GM19324 (cell line): Measurements from ENCODE around the gene BCAM.
A peak's percentile ranks its signal among the peaks of the same experiment; 100 is the strongest.
"Not testable (repeated sequence)": the region's sequence is repeated elsewhere in the genome, so short reads cannot be mapped to it uniquely, and the experiment has no call there.

Experiments
- ATAC-seq: cut with Tn5 transposase; IDR thresholded peaks from one replicate; pipeline ENCODE4 v1.9.1; 2021; ENCODE audit warnings: mild to moderate bottlenecking, moderate library complexity; ENCODE audit not compliant: unreplicated experiment, low FRiP score

The BCAM gene, protein sequence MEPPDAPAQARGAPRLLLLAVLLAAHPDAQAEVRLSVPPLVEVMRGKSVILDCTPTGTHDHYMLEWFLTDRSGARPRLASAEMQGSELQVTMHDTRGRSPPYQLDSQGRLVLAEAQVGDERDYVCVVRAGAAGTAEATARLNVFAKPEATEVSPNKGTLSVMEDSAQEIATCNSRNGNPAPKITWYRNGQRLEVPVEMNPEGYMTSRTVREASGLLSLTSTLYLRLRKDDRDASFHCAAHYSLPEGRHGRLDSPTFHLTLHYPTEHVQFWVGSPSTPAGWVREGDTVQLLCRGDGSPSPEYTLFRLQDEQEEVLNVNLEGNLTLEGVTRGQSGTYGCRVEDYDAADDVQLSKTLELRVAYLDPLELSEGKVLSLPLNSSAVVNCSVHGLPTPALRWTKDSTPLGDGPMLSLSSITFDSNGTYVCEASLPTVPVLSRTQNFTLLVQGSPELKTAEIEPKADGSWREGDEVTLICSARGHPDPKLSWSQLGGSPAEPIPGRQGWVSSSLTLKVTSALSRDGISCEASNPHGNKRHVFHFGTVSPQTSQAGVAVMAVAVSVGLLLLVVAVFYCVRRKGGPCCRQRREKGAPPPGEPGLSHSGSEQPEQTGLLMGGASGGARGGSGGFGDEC

DNA sequence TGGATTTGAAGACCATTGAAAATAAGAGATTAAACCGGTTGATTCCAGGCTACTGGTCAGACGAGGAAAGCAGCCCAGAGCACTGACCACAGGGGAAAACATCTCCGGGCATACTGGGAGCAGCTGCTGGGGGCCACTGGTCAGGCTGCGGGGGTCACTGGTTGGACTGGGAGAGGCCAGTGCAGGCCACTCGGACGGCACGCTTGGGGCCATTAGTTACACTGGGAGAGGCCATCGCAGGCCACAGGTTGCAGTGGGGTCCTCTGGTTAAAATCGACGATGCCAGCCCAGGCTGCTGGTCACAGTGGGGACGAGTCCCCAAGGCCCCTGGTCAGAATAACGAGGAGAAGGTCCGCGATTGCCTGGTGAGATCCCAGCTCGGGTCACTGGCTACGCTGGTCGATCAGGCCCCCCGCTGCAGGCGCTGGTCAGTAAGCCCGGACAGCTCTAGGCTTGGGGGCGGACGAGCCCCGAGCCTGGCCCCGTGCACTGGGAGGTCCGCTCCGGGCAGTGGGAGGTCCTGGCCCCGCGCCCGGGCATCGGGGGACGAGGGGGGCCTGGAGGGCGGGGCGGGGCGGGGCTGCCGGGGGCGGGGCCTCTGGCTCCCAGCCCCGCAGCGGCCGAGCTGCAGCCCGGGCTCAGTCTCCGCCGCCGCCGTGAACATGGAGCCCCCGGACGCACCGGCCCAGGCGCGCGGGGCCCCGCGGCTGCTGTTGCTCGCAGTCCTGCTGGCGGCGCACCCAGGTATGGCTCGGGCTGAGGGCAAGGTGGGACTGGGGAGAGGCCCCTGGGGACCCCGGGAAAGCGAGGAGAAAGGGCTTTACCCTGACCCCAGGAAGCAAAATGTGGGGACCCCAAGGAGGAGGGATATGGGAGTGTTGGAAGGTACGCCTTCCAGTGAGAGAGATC lies at the start of gene BCAM:
Gene BCAM (plus strand): TSS at position 641 of the 909 bp plus-strand sequence. CDS start 22 bp downstream, at position 663.
- ATAC-seq, result no peak

DNA sequence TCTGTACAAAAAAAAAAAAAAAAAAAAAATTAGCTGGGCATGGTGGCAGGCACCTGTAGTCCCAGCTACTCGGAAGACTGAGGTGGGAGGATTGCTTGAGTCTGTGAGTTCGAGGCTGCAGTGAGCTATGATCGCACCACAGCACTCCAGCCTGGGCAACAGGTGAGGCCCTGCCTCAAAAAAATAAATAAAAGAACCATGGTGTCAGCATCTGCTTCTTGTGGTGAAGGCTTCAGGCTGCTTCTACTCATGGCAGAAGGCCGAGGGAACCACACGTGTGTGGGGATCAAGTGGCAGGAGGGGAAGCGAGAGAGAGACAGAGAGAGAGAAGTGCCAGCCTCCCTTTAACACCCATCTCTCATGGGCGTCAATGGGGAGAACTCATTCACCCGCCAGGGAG lies 46.9 kb upstream of the BCAM start:
- no peak for ATAC-seq

DNA sequence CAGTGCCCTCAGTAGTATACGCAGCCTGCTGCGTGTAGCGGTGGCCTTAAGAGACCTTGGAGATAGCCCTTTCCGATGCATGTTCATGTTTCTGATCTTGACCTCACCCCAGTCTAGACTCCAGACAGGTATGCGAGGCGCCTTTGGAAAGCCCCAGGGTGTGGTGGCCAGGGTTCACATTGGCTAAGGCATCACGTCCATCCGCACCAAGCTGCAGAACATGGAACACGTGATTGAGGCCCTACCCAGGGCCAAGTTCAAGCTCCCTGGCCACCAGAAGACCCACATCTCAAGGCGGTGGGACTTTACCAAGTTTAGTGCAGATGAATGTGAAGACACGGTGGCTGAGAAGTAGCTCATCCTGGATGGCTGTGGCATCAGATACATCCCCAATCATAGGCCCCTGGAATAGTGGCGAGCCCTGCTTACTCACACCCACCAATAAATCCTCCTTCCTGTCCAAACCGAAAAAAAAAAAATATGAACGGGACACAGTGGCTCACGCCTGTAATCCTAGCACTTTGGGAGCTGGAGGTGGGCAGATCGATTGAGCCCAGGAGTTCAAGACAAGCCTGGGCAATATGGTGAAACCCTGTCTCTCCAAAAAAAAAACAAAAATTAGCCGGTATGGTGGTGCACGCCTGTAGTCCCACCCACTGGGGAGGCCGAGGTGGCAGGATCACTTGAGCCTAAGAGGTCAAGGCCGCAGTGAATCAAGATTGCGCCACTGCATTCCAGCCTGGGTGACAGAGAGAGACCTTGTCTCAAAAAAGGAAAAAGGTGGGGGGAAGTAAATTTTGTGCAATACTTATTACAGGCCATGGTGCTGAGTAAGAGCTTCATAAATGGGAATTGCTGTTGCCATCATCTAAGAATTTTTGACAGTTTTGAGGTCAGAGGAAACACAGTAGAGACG lies 43.6 kb upstream of the BCAM start:
- no peak for ATAC-seq

DNA sequence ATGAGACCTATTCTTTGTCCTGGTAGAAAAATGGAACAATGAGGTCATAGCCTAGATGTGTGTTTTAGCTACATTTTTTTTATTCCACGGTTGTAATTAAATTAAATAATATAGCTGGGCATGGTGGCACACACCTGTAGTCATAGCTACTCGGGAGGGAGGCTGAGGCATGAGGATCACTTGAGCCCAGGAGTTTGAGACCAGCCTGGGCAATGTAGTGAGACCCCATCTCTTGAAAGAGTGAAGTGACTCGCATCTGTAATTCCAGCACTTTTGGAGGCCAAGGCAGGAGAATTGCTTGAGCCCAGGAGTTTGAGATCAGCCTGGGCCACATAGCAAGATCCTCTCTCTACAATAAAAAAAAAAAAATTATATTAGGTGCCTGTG lies 43.0 kb upstream of the BCAM start:
- ATAC-seq, result no peak

DNA sequence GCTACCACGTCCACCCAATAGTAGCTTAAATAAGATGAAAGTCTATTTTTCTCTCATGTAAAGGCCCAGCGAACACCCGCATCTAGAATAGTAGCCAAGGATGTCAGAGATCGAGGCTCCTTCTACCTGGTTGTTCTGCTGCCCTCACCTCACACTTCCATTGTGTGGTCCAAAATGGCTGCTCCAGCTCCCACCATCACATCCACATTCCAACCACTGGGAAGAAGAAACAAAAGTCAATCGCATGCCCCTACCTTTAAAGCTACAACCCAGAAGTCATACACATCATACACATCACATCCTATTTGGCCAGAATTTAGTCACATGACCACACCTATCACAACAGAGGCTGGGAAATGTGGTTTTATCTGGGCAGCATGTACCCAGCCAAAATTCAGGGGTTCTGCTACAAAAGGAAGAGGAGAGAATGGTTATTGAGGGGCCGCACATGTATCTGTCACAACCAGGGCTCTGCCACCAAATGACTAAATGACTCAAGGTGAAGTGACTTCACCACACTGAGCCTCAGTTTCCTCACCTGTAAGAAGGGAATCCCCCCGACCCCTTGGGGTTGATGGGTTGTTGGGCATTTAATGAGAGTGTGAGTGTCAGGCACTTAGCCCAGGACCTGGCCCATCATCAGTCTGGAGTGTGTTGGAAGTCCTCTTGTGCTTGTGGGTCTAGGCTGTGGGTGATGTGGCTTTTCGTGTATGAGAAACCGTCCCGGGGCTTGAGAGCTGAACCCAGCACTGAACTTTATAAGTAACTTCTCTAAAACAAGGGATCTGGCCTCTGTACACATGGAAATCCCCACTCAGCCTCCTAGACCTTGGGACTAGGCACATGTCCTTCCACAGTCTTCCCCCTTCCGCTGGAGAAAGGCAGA lies 41.4 kb upstream of the BCAM start:
- ATAC-seq, result no peak

DNA sequence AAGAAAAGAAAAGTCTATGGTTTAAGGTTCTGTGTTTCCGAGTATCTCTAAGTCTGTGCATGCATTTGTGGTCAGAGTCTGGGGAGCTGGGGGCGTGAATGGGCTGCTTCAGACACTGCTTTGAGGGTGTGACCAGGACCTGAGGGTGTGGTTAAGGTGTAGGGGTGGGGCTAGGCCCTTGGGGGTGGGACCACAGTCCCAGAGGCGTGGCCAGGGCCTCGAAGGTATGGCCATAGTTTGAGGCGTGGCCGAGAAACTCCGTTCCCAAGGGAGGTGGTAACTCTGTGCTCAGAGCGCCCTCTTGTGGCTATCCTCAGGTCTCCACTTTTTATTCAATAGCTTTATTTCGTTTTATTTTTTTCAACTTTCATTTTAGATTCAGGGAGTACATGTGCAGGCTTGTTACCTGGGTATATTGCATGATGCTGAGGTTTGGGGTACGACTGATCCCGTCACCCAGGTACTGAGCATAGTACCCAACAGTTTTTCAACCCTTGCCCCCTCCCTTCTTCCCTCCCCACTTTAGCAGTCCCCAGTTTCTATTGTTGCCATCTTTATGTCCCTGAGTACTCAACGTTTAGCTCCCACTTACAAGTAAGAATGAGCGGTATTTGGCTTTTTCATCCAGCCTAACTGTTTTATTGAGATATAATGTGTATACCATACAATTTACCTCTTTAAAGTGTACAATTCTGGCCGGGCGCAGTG lies 38.2 kb upstream of the BCAM start:
- peak; percentile 96 for ATAC-seq

DNA sequence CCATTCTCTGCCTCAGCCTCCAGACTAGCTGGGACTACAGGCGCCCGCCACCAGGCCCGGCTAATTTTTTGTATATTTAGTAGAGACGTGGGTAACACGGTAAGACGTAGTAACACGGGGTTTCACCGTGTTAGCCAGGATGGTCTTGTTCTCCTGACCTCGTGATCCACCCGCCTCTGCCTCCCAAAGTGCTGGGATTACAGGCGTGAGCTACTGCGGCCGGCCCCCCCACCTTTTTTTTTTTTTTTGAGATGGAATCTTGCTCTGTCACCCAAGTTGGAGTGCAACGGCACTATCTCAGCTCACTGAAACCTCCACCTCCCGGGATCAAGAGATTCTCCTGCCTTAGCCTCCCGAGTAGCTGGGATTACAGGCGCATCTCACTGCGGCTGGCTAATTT lies 36.8 kb upstream of the BCAM start:
- ATAC-seq, result not testable (repeated sequence)

DNA sequence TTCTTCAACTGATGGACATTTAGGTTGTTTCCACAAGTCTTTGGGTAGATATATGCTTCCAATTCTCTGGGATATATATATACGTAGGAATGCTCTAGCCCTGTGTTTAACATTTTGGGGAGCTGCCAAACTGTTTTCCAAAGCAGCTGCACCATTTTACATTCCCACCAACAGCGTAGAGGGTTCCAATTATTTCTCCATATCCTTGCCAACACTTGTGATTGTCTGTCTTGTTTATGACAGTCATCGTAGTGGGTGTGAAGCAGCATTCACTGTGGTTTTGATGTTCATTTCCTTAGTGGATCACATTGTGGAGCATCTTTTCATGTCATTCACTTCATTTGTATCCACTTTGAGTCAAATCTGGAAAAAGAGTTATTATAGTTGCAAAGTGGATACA lies 35.9 kb upstream of the BCAM start:
- ATAC-seq, result no peak

DNA sequence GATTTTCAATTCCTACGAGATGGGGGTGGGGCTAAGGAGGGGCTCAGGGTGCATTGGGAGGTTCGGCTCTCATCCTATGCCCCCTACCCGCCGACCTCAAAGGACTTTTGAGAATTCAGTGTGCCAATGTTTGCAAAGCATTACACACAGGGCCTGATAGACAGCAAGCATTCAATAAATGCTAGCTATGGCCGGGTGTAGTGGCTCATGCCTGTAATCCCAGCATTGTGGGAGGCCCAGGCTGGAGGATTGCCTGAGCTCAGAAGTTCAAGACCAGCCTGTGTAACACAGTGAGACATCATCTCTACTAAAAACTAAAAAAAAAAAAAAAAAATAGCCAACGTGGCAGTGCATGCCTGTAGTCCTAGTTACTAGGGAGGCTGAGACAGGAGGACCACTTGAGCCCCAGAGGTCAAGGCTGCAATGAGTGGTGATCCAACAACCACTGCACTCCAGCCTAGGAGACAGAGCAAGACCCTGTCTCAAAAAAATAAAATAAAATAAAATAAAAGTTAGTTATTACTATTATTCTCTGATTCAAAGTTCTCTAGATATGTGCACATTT lies 33.1 kb upstream of the BCAM start:
- ATAC-seq, result no peak

DNA sequence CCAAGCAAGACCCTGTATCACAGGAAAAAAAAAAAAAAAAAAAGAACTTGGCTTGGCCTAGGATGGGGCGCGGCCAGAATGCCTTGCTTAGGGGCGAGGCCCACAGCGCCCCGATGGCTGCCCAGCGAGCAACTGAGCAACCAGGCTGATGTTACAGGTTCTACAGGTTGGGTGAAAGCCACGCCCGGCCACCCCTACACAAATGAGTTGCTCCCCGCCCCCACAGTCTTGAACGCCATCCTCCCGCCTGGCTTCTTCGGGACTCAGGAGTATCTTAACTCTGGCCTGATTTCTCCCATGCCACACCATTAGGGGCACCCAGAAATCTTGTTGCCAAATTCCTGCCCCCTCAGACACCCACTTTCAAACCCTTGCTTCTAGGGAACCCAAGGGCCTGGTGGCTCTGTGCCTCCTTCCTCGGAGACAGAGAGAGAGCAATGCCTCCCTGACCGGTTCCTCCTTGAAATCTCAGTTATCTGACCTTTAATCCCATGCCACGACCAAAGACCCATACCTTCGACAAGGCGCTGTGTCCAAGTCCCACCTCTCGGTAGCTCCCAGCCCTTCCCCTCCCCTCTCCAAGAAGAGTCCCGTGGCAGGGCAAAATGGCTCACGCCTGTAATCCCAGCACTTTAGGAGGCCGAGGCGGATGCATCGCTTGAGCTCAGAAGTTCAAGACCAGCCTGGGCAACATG lies 32.4 kb upstream of the BCAM start:
- no peak for ATAC-seq

DNA sequence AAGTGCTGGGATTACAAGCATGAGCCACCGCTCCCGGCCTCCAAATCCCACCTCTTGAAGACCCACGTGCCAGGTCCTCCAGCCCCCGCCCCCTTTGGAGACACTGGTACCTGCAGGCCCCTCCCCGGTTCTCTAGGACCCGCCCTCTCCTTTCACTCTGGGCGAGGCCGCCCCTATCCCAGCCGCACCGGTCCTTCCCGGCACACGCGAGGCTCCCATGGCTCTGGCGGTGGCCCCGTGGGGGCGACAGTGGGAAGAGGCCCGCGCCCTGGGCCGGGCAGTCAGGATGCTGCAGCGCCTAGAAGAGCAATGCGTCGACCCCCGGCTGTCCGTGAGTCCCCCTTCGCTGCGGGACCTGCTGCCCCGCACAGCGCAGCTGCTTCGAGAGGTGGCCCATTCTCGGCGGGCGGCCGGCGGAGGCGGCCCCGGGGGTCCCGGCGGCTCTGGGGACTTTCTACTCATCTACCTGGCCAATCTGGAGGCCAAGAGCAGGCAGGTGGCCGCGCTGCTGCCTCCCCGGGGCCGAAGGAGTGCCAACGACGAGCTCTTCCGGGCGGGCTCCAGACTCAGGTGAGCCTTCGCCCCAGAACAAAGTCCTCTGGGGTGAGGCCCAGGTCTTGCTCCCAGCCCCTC lies 31.1 kb upstream of the BCAM start, which contains the start of gene CBLC:
Gene CBLC (plus strand): TSS at position 176 of the 633 bp plus-strand sequence. CDS start 42 bp downstream, at position 218.
- no peak for ATAC-seq

DNA sequence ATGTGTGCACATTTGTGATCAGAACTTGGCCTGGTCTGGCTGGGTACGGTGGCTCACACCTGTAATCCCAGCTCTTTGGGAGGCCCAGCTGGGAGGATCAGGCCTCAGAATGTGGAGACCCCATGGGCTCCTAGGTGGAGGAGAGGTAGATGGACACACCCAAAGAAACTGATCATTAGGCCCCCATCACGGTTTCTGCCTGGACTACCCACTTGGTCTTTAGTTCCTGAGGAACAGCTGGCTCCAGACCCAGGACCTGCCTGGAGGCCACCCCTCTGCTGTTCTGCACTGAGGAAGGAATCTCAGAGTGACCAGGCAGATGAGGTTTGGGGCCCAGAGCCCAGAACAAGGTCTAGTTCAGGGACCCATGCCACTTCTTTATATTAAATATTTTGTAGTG lies 29.8 kb upstream of the BCAM start:
- ATAC-seq, result no peak

DNA sequence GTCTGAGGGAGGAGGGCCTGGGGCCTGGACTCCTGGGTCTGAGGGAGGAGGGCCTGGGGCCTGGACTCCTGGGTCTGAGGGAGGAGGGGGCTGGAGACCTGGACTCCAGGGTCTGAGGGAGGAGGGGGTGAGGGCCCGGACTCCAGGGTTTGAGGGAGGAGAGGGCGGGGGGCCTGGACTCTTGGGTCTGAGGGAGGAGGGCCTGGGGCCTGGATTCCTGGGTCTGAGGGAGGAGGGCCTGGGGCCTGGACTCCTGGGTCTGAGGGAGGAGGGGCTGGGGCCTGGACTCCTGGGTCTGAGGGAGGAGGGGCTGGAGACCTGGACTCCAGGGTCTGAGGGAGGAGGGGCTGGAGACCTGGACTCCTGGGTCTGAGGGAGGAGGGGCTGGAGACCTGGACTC lies 27.2 kb upstream of the BCAM start:
- not testable (repeated sequence) for ATAC-seq

DNA sequence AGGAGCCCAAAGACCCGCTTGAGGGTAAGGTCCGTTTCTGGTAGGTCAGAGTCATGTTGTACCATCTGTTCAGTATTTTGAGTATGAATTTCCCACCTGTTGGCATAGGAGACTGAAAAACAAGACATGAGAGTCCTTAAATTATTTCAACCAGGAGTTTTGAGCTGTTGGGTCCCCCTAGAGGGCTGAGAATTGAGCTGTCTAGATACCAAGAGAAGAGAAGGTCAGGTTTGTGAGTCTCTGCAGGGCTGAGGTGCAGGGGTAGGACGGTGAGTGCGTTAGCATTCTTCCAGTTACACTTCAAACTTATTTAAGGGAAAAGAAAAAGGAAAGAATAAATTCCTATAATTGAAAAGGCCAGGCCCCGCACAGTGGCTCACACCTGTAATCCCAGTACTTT lies 26.2 kb upstream of the BCAM start:
- no peak for ATAC-seq

DNA sequence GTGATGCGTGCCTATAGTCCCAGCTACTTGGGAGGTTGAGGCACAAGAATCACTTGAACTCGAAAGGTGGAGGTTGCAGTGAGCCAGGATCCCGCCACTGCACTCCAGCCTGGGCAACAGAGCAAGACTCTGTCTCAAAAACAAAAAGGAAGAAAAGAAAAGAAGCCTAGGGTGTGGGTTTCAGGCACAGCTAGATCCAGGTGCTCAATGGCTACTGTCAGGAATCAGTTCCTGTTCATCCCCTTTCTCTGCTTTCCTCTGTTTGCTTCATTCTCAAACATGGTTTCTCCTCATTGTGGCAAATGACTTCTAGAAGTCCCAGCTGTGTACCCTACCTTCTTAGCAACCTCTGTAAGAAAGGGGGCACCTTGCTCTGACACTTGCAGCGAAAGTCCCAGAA lies 25.4 kb upstream of the BCAM start:
- no peak for ATAC-seq

DNA sequence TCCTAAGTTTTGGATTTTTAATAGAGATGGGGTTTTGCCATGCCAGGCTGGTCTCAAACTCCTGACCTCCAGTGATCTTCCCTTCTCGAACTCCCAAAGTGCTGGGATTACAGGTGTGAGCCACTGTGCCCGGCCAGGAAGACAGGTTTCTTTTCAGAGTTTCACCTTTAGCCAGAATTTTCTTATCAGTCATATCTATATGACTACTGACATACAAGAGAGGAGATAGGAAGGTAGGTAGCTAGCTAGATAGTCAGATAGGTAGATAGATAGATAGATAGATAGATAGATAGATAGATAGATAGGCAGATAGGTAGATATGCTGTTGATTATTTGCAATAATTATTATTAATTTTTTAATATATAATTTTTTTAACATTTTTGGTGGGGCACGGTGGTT lies 23.6 kb upstream of the BCAM start:
- no peak for ATAC-seq

DNA sequence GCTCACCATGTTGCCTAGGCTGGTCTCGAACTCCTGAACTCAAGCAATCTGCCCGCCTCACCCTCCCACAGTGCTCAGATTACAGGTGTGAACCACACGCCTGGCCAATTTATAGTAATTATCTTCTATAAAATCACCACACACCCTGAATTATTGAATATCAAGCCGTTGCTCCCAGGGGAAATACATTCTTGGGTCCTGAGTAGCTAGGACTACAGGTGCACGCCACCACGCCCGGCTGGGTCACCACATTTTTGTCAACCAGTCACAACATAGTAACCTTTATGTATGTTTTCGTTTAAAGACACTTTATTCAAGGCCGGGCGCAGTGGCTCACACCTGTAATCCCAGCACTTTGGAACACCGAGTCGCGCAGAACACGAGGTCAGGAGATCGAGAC lies 22.9 kb upstream of the BCAM start:
- no peak for ATAC-seq
